ENCODE results near the gene NRP1.

DNA sequence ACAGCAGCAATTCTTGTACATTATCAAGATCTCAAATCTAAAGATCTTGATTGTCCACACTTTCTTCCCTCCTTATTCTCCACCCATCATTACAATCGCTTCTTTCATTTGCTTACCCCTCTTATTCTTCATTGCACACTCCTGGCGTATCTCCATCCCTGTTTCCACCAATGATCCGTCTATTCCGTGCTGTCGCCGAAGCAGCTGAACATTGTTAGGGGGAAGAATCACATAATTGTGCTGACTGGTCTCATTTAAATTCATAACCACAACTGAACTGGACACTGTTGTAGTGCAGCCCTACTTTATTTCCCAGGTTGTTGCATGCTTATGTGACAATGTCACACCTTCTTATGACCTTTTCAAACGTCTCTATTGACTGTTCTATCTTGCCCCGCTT lies 18.9 kb upstream of the NRP1 start:
- TF ChIP-seq, protein P1, sequence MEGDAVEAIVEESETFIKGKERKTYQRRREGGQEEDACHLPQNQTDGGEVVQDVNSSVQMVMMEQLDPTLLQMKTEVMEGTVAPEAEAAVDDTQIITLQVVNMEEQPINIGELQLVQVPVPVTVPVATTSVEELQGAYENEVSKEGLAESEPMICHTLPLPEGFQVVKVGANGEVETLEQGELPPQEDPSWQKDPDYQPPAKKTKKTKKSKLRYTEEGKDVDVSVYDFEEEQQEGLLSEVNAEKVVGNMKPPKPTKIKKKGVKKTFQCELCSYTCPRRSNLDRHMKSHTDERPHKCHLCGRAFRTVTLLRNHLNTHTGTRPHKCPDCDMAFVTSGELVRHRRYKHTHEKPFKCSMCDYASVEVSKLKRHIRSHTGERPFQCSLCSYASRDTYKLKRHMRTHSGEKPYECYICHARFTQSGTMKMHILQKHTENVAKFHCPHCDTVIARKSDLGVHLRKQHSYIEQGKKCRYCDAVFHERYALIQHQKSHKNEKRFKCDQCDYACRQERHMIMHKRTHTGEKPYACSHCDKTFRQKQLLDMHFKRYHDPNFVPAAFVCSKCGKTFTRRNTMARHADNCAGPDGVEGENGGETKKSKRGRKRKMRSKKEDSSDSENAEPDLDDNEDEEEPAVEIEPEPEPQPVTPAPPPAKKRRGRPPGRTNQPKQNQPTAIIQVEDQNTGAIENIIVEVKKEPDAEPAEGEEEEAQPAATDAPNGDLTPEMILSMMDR (IDR thresholded peaks at IDR 0.05): no peak
- no peak for TF ChIP-seq POLR2A (IDR thresholded peaks at IDR 0.05)

Data from Peyer's patch (tissue), 4 donors.